HEK293 (cell line): Measurements from ENCODE around the gene KDM4B.

Experiments used
- HOXD13 ChIP-seq: sonication (generic); formaldehyde crosslinking; IDR thresholded peaks from 2 replicates; pipeline ENCODE4 v1.8.0; 2022; ENCODE audit warnings: missing genetic modification reagents, borderline replicate concordance
- INSM2 ChIP-seq: fragments of 450-650 bp; formaldehyde crosslinking; IDR thresholded peaks from 2 replicates; pipeline ENCODE4 v1.5.1; 2016; ENCODE audit warnings: missing biosample characterization, missing genetic modification characterization
- KLF10 ChIP-seq: fragments of 450-650 bp; IDR thresholded peaks from 2 replicates; pipeline ENCODE4 v1.5.1; 2018; ENCODE audit warnings: missing biosample characterization, mild to moderate bottlenecking, missing genetic modification characterization
- KLF7 ChIP-seq: fragments of 450-650 bp; formaldehyde crosslinking; IDR thresholded peaks from 2 replicates; pipeline ENCODE4 v1.5.1; 2016; ENCODE audit warnings: missing biosample characterization, missing genetic modification characterization, borderline replicate concordance
- KLF8 ChIP-seq: fragments of 450-650 bp; formaldehyde crosslinking; IDR thresholded peaks from 2 replicates; pipeline ENCODE4 v1.5.1; 2016; ENCODE audit warnings: missing biosample characterization, missing genetic modification characterization
- MEIS1 ChIP-seq: sonication (generic); formaldehyde crosslinking; IDR thresholded peaks from 2 replicates; pipeline ENCODE4 v1.8.1; 2022; ENCODE audit warnings: missing genetic modification reagents, mild to moderate bottlenecking, borderline replicate concordance
- MYNN ChIP-seq: fragments of 450-650 bp; formaldehyde crosslinking; IDR thresholded peaks from 2 replicates; pipeline ENCODE4 v1.5.1; 2016; ENCODE audit warnings: missing biosample characterization, missing genetic modification characterization, borderline replicate concordance
- MZF1 ChIP-seq: fragments of 450-650 bp; formaldehyde crosslinking; IDR thresholded peaks from 2 replicates; pipeline ENCODE4 v1.5.1; 2017; ENCODE audit warnings: missing biosample characterization, missing genetic modification characterization, borderline replicate concordance
- PATZ1 ChIP-seq: fragments of 450-650 bp; formaldehyde crosslinking; IDR thresholded peaks from 2 replicates; pipeline ENCODE4 v1.5.1; 2016; ENCODE audit warnings: missing biosample characterization, missing genetic modification characterization
- PRDM4 ChIP-seq: fragments of 450-650 bp; formaldehyde crosslinking; IDR thresholded peaks from 2 replicates; pipeline ENCODE4 v1.5.1; 2017; ENCODE audit warnings: missing biosample characterization, missing genetic modification characterization
- SP2 ChIP-seq: fragments of 450-650 bp; formaldehyde crosslinking; IDR thresholded peaks from 2 replicates; pipeline ENCODE4 v1.5.1; 2016; ENCODE audit warnings: missing biosample characterization, missing genetic modification characterization
- SP3 ChIP-seq: fragments of 450-650 bp; formaldehyde crosslinking; IDR thresholded peaks from 2 replicates; pipeline ENCODE4 v1.5.1; 2016; ENCODE audit warnings: missing biosample characterization, missing genetic modification characterization
- SP7 ChIP-seq: fragments of 450-650 bp; formaldehyde crosslinking; IDR thresholded peaks from 2 replicates; pipeline ENCODE4 v1.5.1; 2016; ENCODE audit warnings: missing biosample characterization, missing genetic modification characterization
- TRIM28 ChIP-seq: IDR thresholded peaks from 2 replicates; pipeline ENCODE4 v1.6.1; 2011; ENCODE audit warnings: low read length, control low read depth, borderline replicate concordance
- ZBTB1 ChIP-seq: fragments of 450-650 bp; formaldehyde crosslinking; IDR thresholded peaks from 2 replicates; pipeline ENCODE4 v1.5.1; 2016; ENCODE audit warnings: missing biosample characterization, missing genetic modification characterization
- ZBTB11 ChIP-seq: fragments of 450-650 bp; formaldehyde crosslinking; conservative IDR thresholded peaks from 2 replicates; pipeline ENCODE4 v1.5.1; 2016; ENCODE audit warnings: low read depth, missing biosample characterization, missing genetic modification characterization
- ZFHX2 ChIP-seq: fragments of 450-650 bp; formaldehyde crosslinking; conservative IDR thresholded peaks from 2 replicates; pipeline ENCODE4 v1.5.1; 2016; ENCODE audit warnings: missing biosample characterization, missing genetic modification characterization
- ZNF121 ChIP-seq: fragments of 450-650 bp; formaldehyde crosslinking; IDR thresholded peaks from 2 replicates; pipeline ENCODE4 v1.5.1; 2016; ENCODE audit warnings: missing biosample characterization, missing genetic modification characterization
- ZNF155 ChIP-seq: fragments of 450-650 bp; formaldehyde crosslinking; IDR thresholded peaks from 2 replicates; pipeline ENCODE4 v1.5.1; 2016; ENCODE audit warnings: missing biosample characterization, missing genetic modification characterization
- ZNF184 ChIP-seq: fragments of 450-650 bp; IDR thresholded peaks from 2 replicates; pipeline ENCODE4 v1.5.1; 2018; ENCODE audit warnings: missing biosample characterization, mild to moderate bottlenecking, missing genetic modification characterization
- ZNF2 ChIP-seq: fragments of 450-650 bp; formaldehyde crosslinking; IDR thresholded peaks from 2 replicates; pipeline ENCODE4 v1.5.1; 2016; ENCODE audit warnings: missing biosample characterization, missing genetic modification characterization
- ZNF24 ChIP-seq: fragments of 450-650 bp; formaldehyde crosslinking; IDR thresholded peaks from 2 replicates; pipeline ENCODE4 v1.5.1; 2016; ENCODE audit warnings: missing biosample characterization, missing genetic modification characterization
- ZNF266 ChIP-seq: fragments of 450-650 bp; formaldehyde crosslinking; IDR thresholded peaks from 2 replicates; pipeline ENCODE4 v1.5.1; 2016; ENCODE audit warnings: missing biosample characterization, missing genetic modification characterization, low read depth
- ZNF274 ChIP-seq, 2 experiments: fragments of 200-500 bp in 1 of 2; fragments of 450-650 bp in 1 of 2; sonication (Bioruptor generic) in 1 of 2; formaldehyde crosslinking in 1 of 2; IDR thresholded peaks; 2 replicates each; pipeline versions ENCODE4 v1.5.1 to v1.6.1; 2014 to 2016; ENCODE audit warnings: borderline replicate concordance in 1 of 2, inconsistent platforms in 1 of 2, low read length in 1 of 2, missing biosample characterization in 1 of 2, missing genetic modification characterization in 1 of 2
- ZNF394 ChIP-seq: fragments of 450-650 bp; formaldehyde crosslinking; IDR thresholded peaks from 2 replicates; pipeline ENCODE4 v1.5.1; 2016; ENCODE audit warnings: missing biosample characterization, missing genetic modification characterization, mild to moderate bottlenecking, moderate library complexity, borderline replicate concordance
- ZNF433 ChIP-seq: fragments of 450-650 bp; formaldehyde crosslinking; IDR thresholded peaks from 2 replicates; pipeline ENCODE4 v1.5.1; 2016; ENCODE audit warnings: missing biosample characterization, missing genetic modification characterization, low read depth
- ZNF600 ChIP-seq: fragments of 450-650 bp; formaldehyde crosslinking; IDR thresholded peaks from 2 replicates; pipeline ENCODE4 v1.5.1; 2016; ENCODE audit warnings: missing biosample characterization, missing genetic modification characterization
- ZNF610 ChIP-seq: fragments of 450-650 bp; formaldehyde crosslinking; IDR thresholded peaks from 2 replicates; pipeline ENCODE4 v1.5.1; 2016; ENCODE audit warnings: missing biosample characterization, missing genetic modification characterization, borderline replicate concordance
- ZNF660 ChIP-seq: fragments of 450-650 bp; IDR thresholded peaks from 2 replicates; pipeline ENCODE4 v1.5.1; 2018; ENCODE audit warnings: missing biosample characterization, mild to moderate bottlenecking, missing genetic modification characterization

KDM4B gene

GRCh38 chr19:5046339-5047039 lies 77.6 kb downstream of the KDM4B start (continued):
- no peak for TF ChIP-seq ZBTB11 (tag by site-specific recombination)
- no peak for TF ChIP-seq SP3 (tag by site-specific recombination)
- peak; percentile 9; the same call in 1 of the 2 replicates for TF ChIP-seq SP2
- no peak for TF ChIP-seq ZNF121 (tag by site-specific recombination)
- peak; percentile 90 for TF ChIP-seq SP7 (tag by site-specific recombination)
- TF ChIP-seq MZF1, result 0 out of 2 replicates have a peak, but pooled peaks have one; percentile 43
- TF ChIP-seq ZBTB1, result no peak
- no peak for TF ChIP-seq ZNF274 (IDR thresholded peaks at IDR 0.05; ENCODE audit: low read length)
- TF ChIP-seq ZNF274 (tag by site-specific recombination; IDR thresholded peaks at IDR 0.05; ENCODE audit: borderline replicate concordance), result no peak
- no peak for TF ChIP-seq ZNF266 (tag by site-specific recombination)
- TF ChIP-seq KLF8 (tag by site-specific recombination), result 0 out of 2 replicates have a peak, but pooled peaks have one; percentile 56
- TF ChIP-seq INSM2 (tag by site-specific recombination), result no peak
- TF ChIP-seq ZNF660 (tag by site-specific recombination), result peak; percentile 28; the same call in 1 of the 2 replicates
- TF ChIP-seq ZNF600, result peak; percentile 88
- peak; percentile 62 for TF ChIP-seq PATZ1 (tag by site-specific recombination)
- TF ChIP-seq KLF10 (tag by site-specific recombination), result 0 out of 2 replicates have a peak, but pooled peaks have one; percentile 28
- peak; percentile 46; the same call in 1 of the 2 replicates for TF ChIP-seq ZFHX2 (tag by site-specific recombination)
- peak; percentile 79 for TF ChIP-seq PRDM4
- TF ChIP-seq ZNF24 (tag by site-specific recombination), result 0 out of 2 replicates have a peak, but pooled peaks have one; percentile 22
- peak; percentile 25; the same call in 1 of the 2 replicates for TF ChIP-seq ZNF394
- TF ChIP-seq KLF7, result no peak
- no peak for TF ChIP-seq MEIS1
- no peak for TF ChIP-seq ZNF155 (tag by site-specific recombination)
- TF ChIP-seq ZNF433 (tag by site-specific recombination), result no peak
- peak; percentile 62; the same call in 1 of the 2 replicates for TF ChIP-seq ZNF610 (tag by site-specific recombination)
- peak; percentile 74; the same call in 1 of the 2 replicates for TF ChIP-seq TRIM28
- 0 out of 2 replicates have a peak, but pooled peaks have one; percentile 56 for TF ChIP-seq HOXD13
- no peak for TF ChIP-seq ZNF184
- no peak; the same call in 1 of the 2 replicates for TF ChIP-seq ZNF2 (tag by site-specific recombination)
- no peak for TF ChIP-seq MYNN (tag by site-specific recombination)
